NCI-H524 (cell line): ENCODE data around the gene SLC4A11.
"Not testable (repeated sequence)": the region's sequence is repeated elsewhere in the genome, so short reads cannot be mapped to it uniquely, and the experiment has no call there.

Experiments
- DNase-seq, 2 experiments: peaks; one replicate each; lab custom pipeline; 2025; lab: John Stamatoyannopoulos, UW

Gene SLC4A11

DNA sequence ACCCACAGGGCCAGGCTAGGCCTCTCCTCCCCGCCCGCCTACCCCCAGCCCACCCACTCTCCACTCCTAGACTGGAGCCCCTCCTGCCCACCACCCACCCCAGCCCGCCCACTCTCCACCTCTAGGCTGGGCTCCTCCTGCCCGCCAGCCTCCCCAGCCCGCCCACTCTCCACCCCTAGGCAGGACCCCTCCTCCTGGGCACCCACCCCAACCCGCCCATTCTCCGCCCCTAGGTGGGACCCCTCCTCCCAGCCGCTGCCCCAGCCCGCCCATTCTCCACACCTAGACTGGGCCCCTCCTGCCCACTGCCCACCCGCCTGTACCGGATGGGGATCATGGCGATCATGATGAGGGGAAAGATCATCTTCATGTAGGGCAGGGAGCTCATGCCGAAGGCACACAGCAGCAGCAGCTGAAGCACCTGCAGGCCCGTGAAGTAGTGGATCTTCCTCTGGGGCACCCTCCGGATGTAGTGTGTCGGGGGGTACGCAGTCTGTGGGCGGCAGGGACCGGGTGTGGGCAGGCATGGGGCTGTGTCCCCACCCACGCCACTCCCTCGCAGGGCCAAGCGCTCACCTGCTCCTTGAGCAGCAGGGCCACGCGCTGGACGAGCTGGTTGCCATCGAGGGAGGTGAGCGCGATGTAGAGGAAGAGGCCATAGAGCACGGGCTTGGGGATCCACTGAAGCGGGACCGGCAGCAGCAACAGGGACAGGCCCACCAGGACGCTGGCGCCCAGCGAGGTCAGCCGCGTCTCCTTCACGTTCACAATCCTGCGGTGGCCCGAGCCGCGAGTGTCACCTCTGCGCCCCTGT is 10.8 kb downstream of the SLC4A11 start:
- DNase-seq: no peak

DNA sequence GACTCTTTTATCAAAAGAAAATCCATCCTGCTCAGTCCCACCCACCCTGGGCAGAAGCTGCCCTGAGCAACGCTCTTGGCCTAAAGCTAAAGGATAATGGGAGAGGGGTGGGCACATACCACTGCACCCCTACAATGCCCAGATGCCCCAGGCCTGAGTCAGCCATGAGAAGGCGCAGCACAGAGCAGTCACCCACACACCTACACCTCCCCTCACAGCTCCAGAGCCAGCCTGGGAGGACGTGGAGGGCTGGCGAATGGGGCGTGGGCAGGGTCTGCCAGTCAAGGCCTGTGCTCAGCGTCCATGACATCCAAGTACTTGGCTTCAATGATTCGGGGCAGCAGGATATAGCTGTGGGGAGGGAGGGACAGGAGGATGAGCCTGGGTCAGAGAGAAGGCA is 11.5 kb downstream of the SLC4A11 start:
- no peak for DNase-seq

DNA sequence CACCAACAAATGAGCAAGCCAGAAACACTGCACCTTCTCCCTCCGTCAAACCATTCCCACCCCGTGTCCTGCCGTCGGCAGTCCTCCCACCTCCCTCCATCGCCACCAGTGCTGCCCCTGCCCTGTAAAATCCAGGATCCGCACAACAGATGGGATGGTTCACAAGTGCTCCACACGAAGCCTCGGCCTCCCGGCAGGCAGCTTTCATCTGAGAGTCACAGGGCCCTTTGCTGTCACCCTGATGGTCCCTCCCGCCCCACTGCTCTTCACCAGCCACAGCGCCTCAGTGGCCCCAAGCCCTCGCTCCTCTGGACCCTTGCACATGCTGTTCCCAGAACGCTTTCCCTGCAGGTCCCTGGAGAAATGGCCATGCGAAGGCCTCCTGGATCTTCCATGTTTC is 12.1 kb downstream of the SLC4A11 start:
- peak in 1 of 2 experiments; percentile 24 for DNase-seq

DNA sequence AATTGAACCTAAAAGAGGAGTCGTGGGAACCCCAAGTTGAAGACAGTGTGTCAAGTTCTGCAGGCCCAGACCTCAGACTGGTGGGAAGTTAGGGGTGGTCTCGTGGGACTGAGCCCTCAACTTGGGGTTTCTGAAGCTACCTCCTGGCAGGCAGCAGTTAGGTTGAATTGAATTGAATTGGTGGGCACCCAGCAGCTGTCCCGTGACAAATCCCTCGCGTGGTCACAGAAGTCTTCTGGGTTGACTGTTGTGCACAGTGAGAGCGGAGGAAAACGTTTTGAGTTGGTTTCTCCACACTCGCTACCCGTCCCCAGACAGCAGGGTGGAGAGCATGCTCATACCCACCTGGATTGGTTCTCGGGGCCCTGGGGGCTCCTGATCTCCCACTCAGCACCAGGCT is 12.9 kb downstream of the SLC4A11 start:
- DNase-seq: no peak

DNA sequence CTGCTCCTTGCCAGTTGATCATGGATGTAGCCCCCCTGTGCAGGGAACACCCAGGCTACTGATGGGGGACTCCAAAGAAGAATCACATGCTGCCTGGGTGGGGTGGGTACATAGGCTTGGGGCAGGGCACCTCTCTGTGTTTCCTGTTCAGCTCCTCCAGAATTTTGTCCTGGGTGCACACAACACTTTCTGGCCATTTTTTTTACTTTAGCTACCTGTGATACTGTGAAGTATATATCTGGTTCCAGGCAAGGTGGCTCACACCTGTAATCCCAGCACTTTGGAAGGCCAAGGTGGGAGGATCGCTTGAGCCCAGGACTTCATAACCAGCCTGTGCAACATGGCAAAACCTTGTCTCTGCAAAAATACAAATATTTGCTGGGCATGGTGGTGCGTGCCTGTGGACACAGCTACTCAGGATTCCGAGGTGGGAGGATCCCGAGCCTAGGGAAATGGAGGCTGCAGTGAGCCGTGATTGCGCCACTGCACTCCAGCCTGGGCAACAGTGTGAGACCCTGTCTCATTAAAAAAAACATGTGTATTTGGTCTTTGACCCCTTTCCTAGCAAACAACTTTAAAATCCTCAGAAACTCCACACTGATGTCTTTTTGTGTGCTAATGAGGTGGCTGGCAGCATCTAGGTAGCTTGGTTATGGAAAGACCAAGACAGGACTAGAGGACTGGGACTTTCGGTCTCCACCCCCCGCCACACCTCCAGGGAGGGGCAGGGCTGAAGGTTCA is 14.1 kb downstream of the SLC4A11 start:
- DNase-seq: no peak

DNA sequence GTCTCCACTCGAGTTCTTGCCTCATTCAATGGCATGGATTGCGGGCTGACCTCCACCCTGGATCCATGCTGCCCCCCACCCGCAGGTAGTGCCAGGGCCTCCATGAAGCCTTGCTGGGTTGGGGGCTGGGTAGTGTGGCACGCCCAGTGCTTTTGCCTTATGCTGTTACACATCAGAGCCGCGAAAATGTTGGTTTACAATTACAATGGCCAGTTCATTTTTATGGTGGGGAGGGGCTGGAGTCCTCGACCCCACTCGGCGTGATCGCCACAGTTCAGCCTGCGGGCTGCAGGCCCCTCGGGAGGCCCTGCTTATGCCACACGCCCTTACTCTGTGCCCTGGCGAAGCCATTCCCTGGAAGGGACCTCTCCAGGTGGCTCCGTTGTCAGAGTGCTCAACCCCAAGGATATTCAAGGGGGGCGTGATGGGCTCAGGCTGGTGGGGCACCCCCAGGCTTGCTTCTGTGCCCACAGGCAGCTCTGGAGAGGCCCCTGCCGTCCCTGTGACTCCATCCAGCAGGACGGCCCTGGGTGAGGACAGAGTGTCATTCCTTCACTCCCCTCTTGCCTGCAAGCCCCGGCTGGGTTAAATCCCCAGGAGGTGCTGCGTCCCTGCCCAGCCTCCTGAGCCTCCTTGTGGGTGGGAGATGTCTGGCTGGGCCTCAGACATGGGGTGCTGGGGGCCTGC is 14.9 kb downstream of the SLC4A11 start:
- no peak for DNase-seq

DNA sequence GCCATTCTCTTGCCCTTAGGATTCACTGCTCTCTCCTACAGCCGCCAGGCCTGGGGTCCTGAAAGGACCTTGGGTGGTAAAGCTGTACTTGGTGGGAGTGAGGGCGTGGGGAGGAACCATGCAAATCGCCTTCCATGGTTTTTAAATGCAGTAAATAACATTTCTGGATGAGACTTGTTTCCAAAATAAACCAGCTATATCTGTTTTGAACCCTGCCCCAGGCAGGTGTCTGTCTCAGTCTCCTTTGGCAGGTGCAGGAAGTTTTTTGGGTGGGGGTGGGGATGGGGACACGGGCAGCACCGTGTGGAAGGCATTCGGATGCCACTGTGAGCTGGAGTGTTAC is 15.4 kb downstream of the SLC4A11 start:
- no peak for DNase-seq

DNA sequence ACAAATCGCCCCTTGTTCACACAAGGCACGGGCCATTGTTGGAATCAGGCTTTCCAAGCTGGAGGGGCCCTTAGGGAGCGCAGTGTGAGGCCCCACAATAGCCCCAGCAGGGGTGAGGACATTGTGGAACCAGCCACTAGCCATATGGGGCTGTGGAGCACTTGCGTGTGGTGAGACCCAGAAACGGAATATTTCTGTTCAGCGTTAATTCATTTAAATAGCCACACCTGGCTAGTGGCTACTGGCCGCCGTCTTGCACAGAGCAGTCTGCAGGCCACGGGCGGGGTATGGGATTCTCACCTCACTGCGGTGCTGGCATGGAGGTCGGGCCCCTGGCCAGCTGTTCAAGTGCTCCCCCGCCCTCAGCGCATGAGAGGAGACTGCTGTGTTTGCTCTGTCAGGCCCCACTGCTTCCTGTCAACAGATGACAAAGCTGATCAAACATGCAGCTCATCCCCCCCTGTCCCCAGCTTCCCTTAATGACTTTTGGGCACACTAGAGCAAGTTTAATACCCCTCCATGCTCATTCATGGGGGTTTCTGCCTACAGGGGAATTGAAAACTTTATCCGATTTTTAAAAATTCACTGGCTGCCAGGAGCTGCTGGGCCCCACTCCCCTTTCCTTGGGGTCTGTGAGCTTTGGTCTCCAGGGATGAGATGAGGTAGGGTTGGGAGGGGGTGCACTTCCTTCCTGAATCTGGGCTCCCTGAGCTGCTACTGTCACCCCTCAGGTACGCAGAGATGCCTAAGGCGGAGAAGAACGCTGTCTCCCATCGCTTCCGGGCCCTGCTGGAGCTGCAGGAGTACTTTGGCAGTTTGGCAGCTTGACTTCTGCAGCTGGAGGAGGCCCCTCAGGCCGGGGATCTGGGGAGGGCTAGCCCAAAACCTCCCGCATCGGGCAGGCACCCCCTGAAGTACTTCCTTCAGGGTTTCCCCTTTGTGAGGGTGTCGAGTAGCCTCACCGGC is 16.1 kb downstream of the SLC4A11 start:
- no peak for DNase-seq

DNA sequence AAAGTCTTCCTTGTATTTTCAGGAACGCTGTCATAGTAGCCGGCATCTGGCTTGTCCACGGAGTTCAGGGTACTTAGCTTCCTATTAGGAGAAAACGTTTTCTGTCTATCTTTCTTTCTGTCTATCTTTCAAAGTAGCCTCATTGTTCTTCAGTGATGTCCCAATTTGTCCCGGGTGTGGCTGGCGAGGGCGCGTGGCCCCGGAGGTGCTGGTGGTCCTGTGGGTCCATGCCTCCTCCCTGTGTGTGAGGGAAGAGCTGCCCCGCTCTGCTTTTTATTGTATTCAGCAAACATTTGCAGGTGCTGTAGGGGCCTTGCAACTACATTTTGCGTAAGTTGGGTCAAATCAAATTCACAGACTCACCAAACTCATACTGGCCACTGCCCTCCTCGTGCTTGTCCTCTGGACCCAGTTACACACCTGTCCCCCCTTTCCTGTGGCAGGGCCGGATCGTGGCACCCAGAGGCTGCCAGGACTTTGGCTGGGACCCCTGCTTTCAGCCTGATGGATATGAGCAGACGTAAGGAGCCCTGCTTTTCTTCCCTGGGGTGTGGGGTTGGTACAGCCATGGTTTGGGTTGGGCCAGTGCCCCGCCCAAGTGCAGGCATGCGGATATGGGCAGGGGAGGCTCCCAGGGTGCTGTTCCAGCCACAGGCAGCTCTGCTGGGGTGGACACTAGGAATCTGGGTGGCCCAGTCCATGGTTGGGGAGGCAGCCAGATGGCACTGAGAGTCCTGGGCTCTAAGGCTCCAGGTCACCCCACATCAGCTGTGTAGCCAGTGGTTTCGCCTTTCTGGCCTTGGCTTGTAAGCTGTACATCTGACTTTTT is 17.4 kb downstream of the SLC4A11 start:
- DNase-seq: no peak

DNA sequence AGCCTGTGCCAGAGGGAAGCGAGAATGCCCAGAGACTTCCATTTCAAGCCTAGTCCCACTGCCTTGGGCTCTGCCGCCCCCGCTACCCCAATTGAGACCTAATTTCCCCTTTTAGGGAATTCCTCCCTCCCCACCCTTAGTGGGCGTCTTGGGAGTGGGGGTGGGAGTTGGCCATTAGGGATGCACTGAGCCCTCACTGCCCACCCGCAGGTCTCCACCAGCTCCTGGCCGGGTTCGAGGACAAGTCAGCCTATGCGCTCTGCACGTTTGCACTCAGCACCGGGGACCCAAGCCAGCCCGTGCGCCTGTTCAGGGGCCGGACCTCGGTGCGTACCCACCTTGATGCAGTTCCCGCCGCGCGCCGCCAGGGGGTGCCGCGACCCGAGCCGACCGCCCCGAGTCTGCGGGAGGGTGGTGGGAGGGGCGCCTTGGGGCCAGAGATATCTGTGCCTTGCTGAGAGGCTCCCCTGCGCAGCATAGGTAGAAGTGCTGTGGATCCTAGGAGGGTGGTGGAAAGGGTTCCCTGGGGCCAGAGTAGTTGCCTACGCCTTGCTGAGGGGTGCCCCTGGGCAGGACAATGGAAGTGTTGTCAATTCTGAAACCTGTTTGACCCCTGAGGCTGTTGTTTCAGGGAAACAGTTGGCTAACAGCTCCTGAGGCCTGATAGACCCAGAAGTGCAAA is 20.5 kb downstream of the SLC4A11 start:
- peak in 1 of 2 experiments; percentile 33 for DNase-seq

DNA sequence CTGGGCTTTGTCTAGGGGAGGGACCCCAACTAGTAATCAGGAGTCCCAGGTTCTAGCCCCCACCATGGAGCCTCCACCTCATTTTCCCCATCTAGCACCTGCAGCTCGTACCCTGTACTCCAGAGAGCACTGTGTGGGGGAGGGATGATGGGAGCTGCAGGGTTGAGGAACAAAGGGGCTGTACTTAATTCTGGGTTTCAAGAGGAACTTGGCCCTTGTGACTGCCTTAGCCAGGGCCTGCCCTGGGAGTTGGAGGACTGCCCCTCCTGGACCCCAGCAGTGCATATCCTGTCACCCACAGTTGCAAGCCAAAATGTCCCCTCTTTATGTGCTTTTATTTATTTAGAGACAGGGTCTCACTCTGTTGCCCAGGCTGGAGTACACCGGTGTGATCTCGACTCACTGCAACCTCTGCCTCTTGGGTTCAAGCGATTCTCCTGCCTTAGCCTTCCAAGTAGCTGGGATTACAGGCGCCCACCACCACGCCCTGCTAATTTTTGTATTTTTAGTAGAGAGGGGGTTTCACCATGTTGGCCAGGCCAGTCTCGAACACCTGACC is 23.6 kb downstream of the SLC4A11 start:
- not testable (repeated sequence) for DNase-seq

DNA sequence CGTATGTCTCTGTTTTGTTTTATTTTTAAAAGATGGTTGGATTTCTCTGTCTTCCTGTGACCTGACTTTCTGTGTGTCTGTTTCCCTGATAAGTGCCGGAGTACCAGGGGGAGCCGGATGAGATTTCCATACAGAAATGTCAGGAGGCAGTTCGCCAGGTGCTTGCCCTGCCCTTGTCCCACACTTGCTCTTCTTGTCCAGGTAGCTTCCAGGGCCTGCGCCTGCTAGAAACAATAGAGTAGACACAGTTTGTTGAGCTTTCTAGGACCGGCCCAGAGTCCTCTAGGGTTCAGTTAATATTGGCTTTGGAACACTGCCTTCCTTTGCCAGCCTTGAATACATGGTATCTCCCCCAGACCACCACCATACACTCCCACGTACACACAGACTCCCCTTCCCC is 25.8 kb downstream of the SLC4A11 start:
- no peak for DNase-seq

DNA sequence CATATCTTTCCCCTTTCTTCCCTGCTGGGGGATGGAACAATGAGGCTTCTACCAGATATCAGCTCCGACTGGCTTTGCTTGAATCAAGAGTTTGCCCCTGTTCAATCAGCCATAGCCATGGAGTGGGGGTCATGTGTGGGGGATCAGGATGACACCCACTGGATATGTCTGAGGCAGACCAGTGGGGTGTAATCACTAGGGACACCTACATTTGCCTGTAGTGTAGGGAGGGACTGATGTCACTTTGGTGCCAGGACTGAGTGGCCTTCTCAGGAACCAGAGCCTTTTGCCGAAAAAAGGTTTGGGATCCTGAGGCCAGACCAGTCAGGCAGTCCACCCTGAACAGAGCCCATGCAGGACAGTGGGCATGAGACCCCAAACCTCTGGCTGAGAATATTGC is 28.6 kb downstream of the SLC4A11 start:
- no peak for DNase-seq

DNA sequence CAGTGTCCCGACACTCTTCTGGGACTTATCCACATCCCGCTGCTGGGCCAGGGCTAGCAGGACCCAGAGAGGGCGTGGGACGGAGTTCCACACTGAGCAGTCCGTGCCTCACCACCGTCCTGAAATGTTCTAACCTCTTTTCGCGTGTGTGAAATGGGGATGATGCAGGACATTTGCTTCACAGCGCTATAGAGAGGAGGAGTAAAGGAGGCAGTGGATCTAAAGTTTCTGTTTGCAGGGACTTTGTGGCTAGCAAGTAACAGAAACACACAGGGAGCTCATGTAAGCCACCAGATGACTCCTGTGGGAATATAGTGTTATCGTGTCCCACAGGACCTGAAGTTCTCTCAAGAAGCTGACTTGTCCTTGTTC is 29.1 kb downstream of the SLC4A11 start:
- no peak for DNase-seq

DNA sequence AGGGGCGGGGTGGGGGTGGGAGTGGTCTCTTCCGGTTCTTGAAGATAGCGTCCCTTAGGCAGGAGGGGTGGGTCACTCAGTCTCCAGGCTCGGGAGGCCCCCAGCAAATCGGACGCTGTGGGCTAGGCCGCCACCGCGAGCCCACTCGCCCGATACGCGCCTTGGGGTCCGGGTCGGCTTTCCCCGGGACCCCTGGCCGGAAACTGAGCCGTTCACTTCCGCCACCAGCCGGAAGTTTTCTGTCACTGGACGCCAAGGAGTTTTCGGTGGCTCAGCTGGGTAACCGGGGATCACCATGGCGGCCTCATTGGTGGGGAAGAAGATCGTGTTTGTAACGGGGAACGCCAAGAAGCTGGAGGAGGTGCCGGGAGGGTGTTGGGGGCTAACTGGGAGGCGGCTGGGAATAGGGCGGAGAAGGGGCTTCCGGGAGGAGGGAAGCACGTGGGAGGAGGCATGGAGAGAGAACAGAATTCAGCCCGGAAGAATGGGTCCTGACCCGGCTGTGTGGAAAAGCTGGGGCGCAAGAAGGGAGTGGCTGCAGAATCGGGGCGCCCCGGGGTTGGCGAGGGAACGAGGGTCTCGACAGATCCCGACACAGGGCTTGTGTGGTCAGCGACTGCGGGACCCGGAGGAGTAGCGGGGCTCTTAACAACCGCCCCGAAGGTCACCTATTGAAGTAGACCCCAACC is 29.6 kb downstream of the SLC4A11 start, which contains the start of gene ITPA:
ITPA (plus strand) TSS at position 242 of the 689 bp plus-strand sequence; CDS start at position 296, 54 bp downstream.
- peak in 1 of 2 experiments; percentile 60 for DNase-seq

DNA sequence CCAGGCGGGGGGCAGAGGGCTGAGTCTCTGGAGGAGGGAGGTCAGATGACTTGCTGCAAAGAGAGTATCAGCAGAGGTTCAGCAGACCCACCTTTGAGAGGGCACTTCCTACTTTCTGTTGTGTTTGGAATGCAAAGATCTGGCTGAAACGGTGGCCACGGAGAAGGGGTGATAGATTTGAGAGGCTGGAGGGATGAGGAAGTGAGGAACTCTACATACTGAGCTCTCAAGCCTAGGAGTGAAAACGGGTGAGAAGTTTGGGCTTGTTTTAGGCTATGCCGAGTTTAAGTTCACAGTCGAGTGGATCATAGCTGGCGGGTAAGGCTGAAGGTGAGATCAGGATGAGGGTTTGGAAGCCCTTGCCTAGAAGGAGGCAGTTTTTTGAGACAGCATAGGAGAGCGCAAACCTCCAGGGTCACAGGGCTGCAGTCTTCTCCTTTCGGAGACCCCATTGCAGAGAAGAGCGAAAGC is 30.2 kb downstream of the SLC4A11 start:
- DNase-seq: no peak

DNA sequence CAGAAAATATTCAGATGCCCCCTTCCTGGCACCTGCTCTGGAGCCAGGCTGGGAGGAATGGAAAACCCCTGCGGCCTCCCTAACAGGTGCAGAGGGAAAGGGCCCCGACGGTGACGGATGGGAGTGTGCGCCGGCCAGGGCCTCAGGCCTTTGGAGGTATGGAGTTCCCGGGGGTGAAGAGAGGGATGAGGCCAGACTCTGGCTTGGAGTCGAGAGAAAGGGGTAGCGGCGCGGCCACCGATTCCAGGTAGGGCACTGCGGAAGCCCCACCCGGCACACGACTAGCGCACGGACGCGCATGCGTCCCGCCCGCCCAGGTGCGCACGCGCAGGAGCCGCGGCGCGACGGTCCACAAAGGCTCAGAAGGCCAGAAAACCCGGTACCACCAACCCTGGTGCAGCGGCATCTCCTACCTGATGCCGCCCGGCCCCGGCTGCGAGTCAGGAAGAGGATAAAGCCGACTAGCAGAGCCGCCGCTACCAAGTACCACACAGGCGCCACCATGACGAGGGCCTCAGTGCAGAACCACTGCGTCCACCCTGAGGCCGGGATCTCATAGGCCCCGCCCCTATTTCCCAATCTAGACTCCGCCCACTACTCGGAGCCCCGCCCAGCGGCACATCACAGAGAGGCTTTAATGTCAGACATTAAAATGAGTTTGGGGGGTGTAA is 34.7 kb downstream of the SLC4A11 start, which contains the start of gene DDRGK1:
DDRGK1 (minus strand) TSS at position 559 of the 671 bp plus-strand sequence; CDS start at position 504, 55 bp downstream.
- peak; percentile 78 to 87 for DNase-seq
